ENCODE measurements around the gene SMYD3. TPM values are rescaled to one million over a fixed set of nuclear protein-coding genes. Genes with fewer than 3 reads are reported as not detected.

The SMYD3 gene
- total RNA-seq, 1 donor from 2014 or later = 27.2 TPM

GRCh38 chr1:245752561-245752960 is 754.5 kb downstream of the SMYD3 start:
- no peaks in the 10 kb centered on the region for H3K9me3 ChIP-seq
- no peaks in the 10 kb centered on the region for H3K4me1 ChIP-seq
- H3K36me3 ChIP-seq = peaks cover 5% of the 10 kb centered on the region
- intact Hi-C loops (cut with DNase I) = no loop called here
- no peak overlapping the region for H3K4me3 ChIP-seq
- H3K27me3 ChIP-seq = no peaks in the 10 kb centered on the region
- ATAC-seq (no peak), DNase-seq (no peak)
- no peak for TF ChIP-seq CTCF (IDR thresholded peaks at IDR 0.05)
- H3K27ac ChIP-seq = no peak overlapping the region

GRCh38 chr1:245751726-245752470 is 755.2 kb downstream of the SMYD3 start:
- no peaks in the 10 kb centered on the region for H3K27me3 ChIP-seq
- no peak for ATAC-seq

GRCh38 chr1:245751116-245751515 is 756.0 kb downstream of the SMYD3 start:
- no peak overlapping the region for H3K4me3 ChIP-seq
- H3K36me3 ChIP-seq = peaks cover 5% of the 10 kb centered on the region
- DNase-seq (no peak), ATAC-seq (no peak)
- no peaks in the 10 kb centered on the region for H3K9me3 ChIP-seq
- H3K4me1 ChIP-seq = no peaks in the 10 kb centered on the region
- H3K27ac ChIP-seq = no peak overlapping the region
- no peak for TF ChIP-seq CTCF (IDR thresholded peaks at IDR 0.05)
- no peaks in the 10 kb centered on the region for H3K27me3 ChIP-seq
- intact Hi-C loops (cut with DNase I) = no loop called here

More at GRCh38 chr1:245751726-245752470, 755.2 kb downstream of the SMYD3 start:
- no peak for TF ChIP-seq CTCF (IDR thresholded peaks at IDR 0.05)
- intact Hi-C loops (cut with DNase I) = no loop called here
- DNase-seq = no peak
- Histone ChIP-seq H3K9me3 (no peaks in the 10 kb centered on the region), H3K4me3 (no peak overlapping the region), H3K27ac (no peak overlapping the region), H3K36me3 (peaks cover 5% of the 10 kb centered on the region), H3K4me1 (no peaks in the 10 kb centered on the region)

GRCh38 chr1:245750261-245750660 is 756.8 kb downstream of the SMYD3 start:
- H3K36me3 ChIP-seq = peaks cover 5% of the 10 kb centered on the region
- H3K27me3 ChIP-seq = no peaks in the 10 kb centered on the region
- intact Hi-C loops (cut with DNase I) = no loop called here
- ATAC-seq = no peak
- DNase-seq = no peak
- H3K9me3 ChIP-seq = no peaks in the 10 kb centered on the region
- no peak overlapping the region for H3K27ac ChIP-seq
- TF ChIP-seq CTCF (IDR thresholded peaks at IDR 0.05) = no peak
- H3K4me1 ChIP-seq = no peaks in the 10 kb centered on the region
- H3K4me3 ChIP-seq = no peak overlapping the region

GRCh38 chr1:245749053-245749452 is 758.0 kb downstream of the SMYD3 start:
- Histone ChIP-seq H3K4me1 (no peaks in the 10 kb centered on the region), H3K4me3 (no peak overlapping the region), H3K9me3 (no peaks in the 10 kb centered on the region), H3K27me3 (no peaks in the 10 kb centered on the region), H3K36me3 (peaks cover 5% of the 10 kb centered on the region), H3K27ac (no peak overlapping the region)
- intact Hi-C loops (cut with DNase I) = no loop called here
- TF ChIP-seq CTCF (IDR thresholded peaks at IDR 0.05) = no peak
- DNase-seq = no peak
- no peak for ATAC-seq
